MCF 10A (cell line): ENCODE data around the gene PTPN3. TPM values are rescaled to one million over a fixed set of nuclear protein-coding genes. Genes with fewer than 3 reads are reported as not detected.

Experiments
- BruUV-seq: library from RNA; stranded (reverse); fragments of 400-500 nt; replicated peaks from 2 replicates; lab custom pipeline; 2021; lab: Mats Ljungman, UMichigan
- CTCF ChIA-PET: fragments of 300-600 bp; sonication (Branson Sonifier 250); formaldehyde crosslinking; extraction: SDS; loops from one replicate; lab custom pipeline; 2021; ENCODE audit warnings: antibody characterized with exemption, inconsistent platforms; lab: Yijun Ruan, JAX
- POLR2A ChIA-PET: fragments of 300-600, 350-650 bp; sonication (Branson Sonifier 250); formaldehyde crosslinking; extraction: SDS; loops from one replicate; lab custom pipeline; 2020; ENCODE audit warnings: antibody characterized with exemption, inconsistent platforms; lab: Yijun Ruan, JAX
- DNase-seq: peaks from one replicate; pipeline ENCODE4 v3.0.0-alpha.2; 2018; ENCODE audit not compliant: unreplicated experiment
- H3K27ac Mint-ChIP-seq: one replicate; pipeline ENCODE4 v1.8.0; 2022; ENCODE audit warnings: mild to moderate bottlenecking, low read depth, mixed read lengths; ENCODE audit not compliant: unreplicated experiment
- H3K27me3 Mint-ChIP-seq: one replicate; pipeline ENCODE4 v1.8.0; 2022; ENCODE audit warnings: mixed read lengths; ENCODE audit not compliant: insufficient read depth, unreplicated experiment
- H3K36me3 Mint-ChIP-seq: one replicate; pipeline ENCODE4 v1.8.0; 2022; ENCODE audit warnings: mild to moderate bottlenecking, moderate library complexity, mixed read lengths; ENCODE audit not compliant: insufficient read depth, unreplicated experiment
- H3K4me1 Mint-ChIP-seq: one replicate; pipeline ENCODE4 v1.8.0; 2022; ENCODE audit warnings: mixed read lengths; ENCODE audit not compliant: insufficient read depth, unreplicated experiment
- H3K4me3 Mint-ChIP-seq: one replicate; pipeline ENCODE4 v1.8.0; 2022; ENCODE audit warnings: mild to moderate bottlenecking, moderate library complexity, mixed read lengths; ENCODE audit not compliant: unreplicated experiment
- H3K9me3 Mint-ChIP-seq: one replicate; pipeline ENCODE4 v1.8.0; 2022; ENCODE audit warnings: mixed read lengths; ENCODE audit not compliant: unreplicated experiment
- intact Hi-C: fragments of 100-400 bp; cut with micrococcal nuclease; formaldehyde crosslinking; loops from 2 replicates; pipeline ENCODE4 v1.14.1; 2022
- total RNA-seq: library from RNA; stranded (reverse); gene quantifications from 2 replicates; pipeline ENCODE4 v1.2.3, GENCODE V29; 2022
- TF ChIP-seq, protein P1 (sequence below): fragments of 200-600 bp; IDR thresholded peaks from one replicate; pipeline ENCODE4 v1.8.0; 2022; ENCODE audit warnings: antibody characterized with exemption, mild to moderate bottlenecking; ENCODE audit not compliant: unreplicated experiment

Gene PTPN3
- total RNA-seq, 1 experiment from 2014 or later = 6.9 TPM

DNA sequence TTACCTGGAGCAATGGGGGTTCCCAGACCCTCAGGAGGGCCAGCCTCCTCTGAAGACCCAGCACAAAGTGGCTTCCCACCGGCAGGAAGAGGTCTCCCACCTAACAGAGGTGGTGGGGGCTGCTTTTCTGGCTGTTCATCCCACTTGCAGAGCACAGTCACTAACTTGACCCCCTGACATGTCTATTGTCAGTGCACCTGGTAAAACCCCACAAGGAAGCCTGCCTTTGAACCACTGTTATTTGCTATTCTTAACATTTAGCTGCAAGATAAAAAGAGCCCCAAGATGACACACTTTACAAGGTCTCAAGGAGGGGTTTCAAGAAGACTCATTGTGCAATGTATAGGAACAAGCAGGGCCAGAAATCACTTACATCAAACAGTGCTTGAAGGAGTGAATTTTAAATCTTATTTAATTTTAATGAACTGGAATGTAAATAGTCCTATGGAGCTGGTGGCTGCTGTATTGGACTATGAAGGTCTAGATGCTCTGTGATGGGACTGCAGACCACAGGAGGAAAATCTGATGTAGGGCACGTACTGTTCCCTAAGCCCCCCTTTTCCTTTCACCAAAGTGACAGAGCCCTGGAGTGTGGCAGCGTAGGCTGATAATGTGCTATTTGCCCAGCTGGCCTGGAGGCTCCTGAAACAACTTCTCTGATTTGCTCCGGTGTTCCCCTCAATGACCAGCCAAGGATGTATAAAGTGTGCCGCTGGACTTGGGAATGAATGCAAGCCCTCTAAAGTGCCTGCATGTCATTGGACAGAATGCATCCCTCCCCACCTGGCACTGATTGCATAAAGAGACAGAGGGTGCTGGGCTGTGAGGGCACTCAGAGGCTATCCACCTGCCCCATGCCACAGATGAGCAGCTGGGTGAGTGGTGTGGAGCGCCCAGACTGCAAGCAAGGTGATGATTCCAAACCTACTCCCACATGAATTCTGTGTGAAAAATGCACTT lies 80.2 kb downstream of the PTPN3 start:
- intact Hi-C loops = no loop called here
- Mint-ChIP-seq H3K27ac (no peak overlapping the region), H3K36me3 (peaks cover 60% of the 10 kb centered on the region), H3K9me3 (no peaks in the 10 kb centered on the region), H3K4me3 (no peak overlapping the region), H3K27me3 (no peaks in the 10 kb centered on the region), H3K4me1 (no peaks in the 10 kb centered on the region)
- CTCF ChIA-PET = interaction anchor here (0.7 to 1.1 kb wide), 2 partner anchors 7 to 13 kb away, joined by 3 read pairs; no protein-coding TSS in a partner anchor
- BruUV-seq = no TSS peak
- TF ChIP-seq, protein P1, sequence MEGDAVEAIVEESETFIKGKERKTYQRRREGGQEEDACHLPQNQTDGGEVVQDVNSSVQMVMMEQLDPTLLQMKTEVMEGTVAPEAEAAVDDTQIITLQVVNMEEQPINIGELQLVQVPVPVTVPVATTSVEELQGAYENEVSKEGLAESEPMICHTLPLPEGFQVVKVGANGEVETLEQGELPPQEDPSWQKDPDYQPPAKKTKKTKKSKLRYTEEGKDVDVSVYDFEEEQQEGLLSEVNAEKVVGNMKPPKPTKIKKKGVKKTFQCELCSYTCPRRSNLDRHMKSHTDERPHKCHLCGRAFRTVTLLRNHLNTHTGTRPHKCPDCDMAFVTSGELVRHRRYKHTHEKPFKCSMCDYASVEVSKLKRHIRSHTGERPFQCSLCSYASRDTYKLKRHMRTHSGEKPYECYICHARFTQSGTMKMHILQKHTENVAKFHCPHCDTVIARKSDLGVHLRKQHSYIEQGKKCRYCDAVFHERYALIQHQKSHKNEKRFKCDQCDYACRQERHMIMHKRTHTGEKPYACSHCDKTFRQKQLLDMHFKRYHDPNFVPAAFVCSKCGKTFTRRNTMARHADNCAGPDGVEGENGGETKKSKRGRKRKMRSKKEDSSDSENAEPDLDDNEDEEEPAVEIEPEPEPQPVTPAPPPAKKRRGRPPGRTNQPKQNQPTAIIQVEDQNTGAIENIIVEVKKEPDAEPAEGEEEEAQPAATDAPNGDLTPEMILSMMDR = no peak
- POLR2A ChIA-PET = no interaction called here
- DNase-seq = no peak

DNA sequence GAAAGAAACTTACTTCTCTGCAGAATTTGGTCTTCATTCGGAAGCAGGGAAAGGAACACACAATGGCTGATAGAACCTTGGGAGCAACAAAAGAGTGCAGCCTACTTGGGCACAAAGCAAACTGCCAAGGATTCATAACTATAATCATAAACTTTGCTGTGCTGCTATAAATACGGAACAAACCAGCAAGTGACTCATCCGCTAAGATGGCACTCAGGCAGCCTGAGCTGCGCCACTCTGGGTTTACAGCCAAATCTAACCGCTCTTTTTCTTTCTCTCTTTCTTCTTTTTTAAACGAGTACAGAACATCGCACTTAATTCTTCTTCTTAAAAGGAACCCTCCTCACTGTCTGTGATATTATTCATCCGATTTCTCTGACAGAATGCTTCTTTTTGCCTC lies 81.1 kb downstream of the PTPN3 start:
- H3K36me3 Mint-ChIP-seq = peaks cover 54% of the 10 kb centered on the region
- H3K4me3 Mint-ChIP-seq = no peak overlapping the region
- no peaks in the 10 kb centered on the region for H3K4me1 Mint-ChIP-seq
- CTCF ChIA-PET = no interaction called here
- TF ChIP-seq, protein P1 = no peak
- no peak for DNase-seq
- no TSS peak for BruUV-seq
- POLR2A ChIA-PET = no interaction called here
- no peak overlapping the region for H3K27ac Mint-ChIP-seq
- no peaks in the 10 kb centered on the region for H3K9me3 Mint-ChIP-seq
- no peaks in the 10 kb centered on the region for H3K27me3 Mint-ChIP-seq
- intact Hi-C loops = no loop called here

- H3K27me3 Mint-ChIP-seq = no peaks in the 10 kb centered on the region
- no peak overlapping the region for H3K4me3 Mint-ChIP-seq
- H3K4me1 Mint-ChIP-seq = no peaks in the 10 kb centered on the region
- CTCF ChIA-PET = interaction anchor here (1.1 kb wide), 1 partner anchor 69 kb away, joined by 4 read pairs; no protein-coding TSS in a partner anchor
- DNase-seq = no peak
- no TSS peak for BruUV-seq
- POLR2A ChIA-PET = no interaction called here
- H3K9me3 Mint-ChIP-seq = no peaks in the 10 kb centered on the region
- TF ChIP-seq, protein P1 = no peak
- H3K36me3 Mint-ChIP-seq = peaks cover 53% of the 10 kb centered on the region
- H3K27ac Mint-ChIP-seq = no peak overlapping the region
- intact Hi-C loops = no loop called here
These were observed 81.9 kb downstream of the PTPN3 start for GRCh38 chr9:109416135-109416706.

- POLR2A ChIA-PET = no interaction called here
- TF ChIP-seq, protein P1 = no peak
- Mint-ChIP-seq H3K4me1 (no peaks in the 10 kb centered on the region), H3K27ac (no peak overlapping the region), H3K36me3 (peaks cover 47% of the 10 kb centered on the region), H3K4me3 (no peak overlapping the region), H3K27me3 (no peaks in the 10 kb centered on the region), H3K9me3 (no peaks in the 10 kb centered on the region)
- CTCF ChIA-PET = interaction anchor here (0.6 to 0.8 kb wide), 2 partner anchors 56 to 605 kb away, joined by 3 read pairs; no protein-coding TSS in a partner anchor
- DNase-seq = no peak
- intact Hi-C loops = no loop called here
- BruUV-seq = no TSS peak
These were observed 83.9 kb downstream of the PTPN3 start for GRCh38 chr9:109414125-109414785.
